ENCODE data around the gene PRKN. TPM values are rescaled to one million over a fixed set of nuclear protein-coding genes. Genes with fewer than 3 reads are reported as not detected.

Gene PRKN
- polyA plus RNA-seq, 1 donor from 2014 or later = 1.2 TPM

GRCh38 chr6:162726947-162727321, 632 bp downstream of the PRKN start:
- Histone ChIP-seq H3K79me2 (replicated peaks; ENCODE audit: insufficient read depth, low read length) (no peaks in the 10 kb centered on the region), H3K9me2 (ENCODE audit: insufficient read depth, low read length) (no peaks in the 10 kb centered on the region), H4K20me1 (ENCODE audit: insufficient read depth) (no peaks in the 10 kb centered on the region), H3K36me3 (ENCODE audit: insufficient read depth, low read length) (no peaks in the 10 kb centered on the region), H3K4me3 (ENCODE audit: low read length) (peak overlapping the region; percentile 83), H2AFZ (ENCODE audit: low read depth, low read length) (peak overlapping the region; percentile 81), H3K27ac (ENCODE audit: low read length) (peak overlapping the region; percentile 63), H3F3A (ENCODE audit: insufficient read depth, low read length, poor library complexity, severe bottlenecking) (no peaks in the 10 kb centered on the region), H3K9ac (ENCODE audit: low read length) (peak overlapping the region; percentile 82), H3K4me2 (ENCODE audit: low read length) (peak overlapping the region; percentile 4), H3K9me3 (ENCODE audit: low read length) (no peaks in the 10 kb centered on the region), H3K27me3 (ENCODE audit: insufficient read depth, low read depth, low read length) (no peaks in the 10 kb centered on the region)
- TF ChIP-seq MXI1 (conservative IDR thresholded peaks at IDR 0.05; ENCODE audit: poor library complexity, severe bottlenecking) (no peak), TAF1 (IDR thresholded peaks at IDR 0.05; ENCODE audit: low read depth) (no peak), SMC3 (conservative IDR thresholded peaks at IDR 0.05; ENCODE audit: poor library complexity) (no peak), CTCF (IDR thresholded peaks at IDR 0.05; ENCODE audit: poor library complexity, severe bottlenecking) (no peak), REST (IDR thresholded peaks at IDR 0.05; ENCODE audit: borderline replicate concordance) (no peak), EZH2 (IDR thresholded peaks at IDR 0.05; ENCODE audit: borderline replicate concordance, insufficient read depth, low read length, poor library complexity, severe bottlenecking) (no peak)

GRCh38 chr6:162722633-162723032, 4.9 kb downstream of the PRKN start:
- Histone ChIP-seq H3K4me2 (ENCODE audit: low read length) (no peak overlapping the region), H3K9me3 (ENCODE audit: low read length) (no peaks in the 10 kb centered on the region), H2AFZ (ENCODE audit: low read depth, low read length) (no peak overlapping the region)

More at GRCh38 chr6:162722633-162723032, 4.9 kb downstream of the PRKN start:
- TF ChIP-seq MXI1 (conservative IDR thresholded peaks at IDR 0.05; ENCODE audit: poor library complexity, severe bottlenecking) (no peak), EP300 (conservative IDR thresholded peaks at IDR 0.05; ENCODE audit: poor library complexity, severe bottlenecking) (no peak), TAF1 (IDR thresholded peaks at IDR 0.05; ENCODE audit: low read depth) (no peak), RAD21 (conservative IDR thresholded peaks at IDR 0.05) (no peak), REST (IDR thresholded peaks at IDR 0.05; ENCODE audit: borderline replicate concordance) (no peak), SMC3 (conservative IDR thresholded peaks at IDR 0.05; ENCODE audit: poor library complexity) (no peak), CTCF (IDR thresholded peaks at IDR 0.05; ENCODE audit: poor library complexity, severe bottlenecking) (no peak)
- no peaks in the 10 kb centered on the region for H3K27me3 ChIP-seq (ENCODE audit: insufficient read depth, low read depth, low read length)
- H3F3A ChIP-seq (ENCODE audit: insufficient read depth, low read length, poor library complexity, severe bottlenecking) = no peaks in the 10 kb centered on the region
- no peaks in the 10 kb centered on the region for H3K36me3 ChIP-seq (ENCODE audit: insufficient read depth, low read length)
- no peak overlapping the region for H3K4me3 ChIP-seq (ENCODE audit: low read length)
- H4K20me1 ChIP-seq (ENCODE audit: insufficient read depth) = no peaks in the 10 kb centered on the region
- no peak overlapping the region for H3K9ac ChIP-seq (ENCODE audit: low read length)
- no peaks in the 10 kb centered on the region for H3K79me2 ChIP-seq (replicated peaks; ENCODE audit: insufficient read depth, low read length)
- no peaks in the 10 kb centered on the region for H3K9me2 ChIP-seq (ENCODE audit: insufficient read depth, low read length)
- no peak overlapping the region for H3K27ac ChIP-seq (ENCODE audit: low read length)

Measured in neural cell (in vitro differentiated cells).